ENCODE results near the gene SGK1. TPM values are rescaled to one million over a fixed set of nuclear protein-coding genes. Genes with fewer than 3 reads are reported as not detected.

The SGK1 gene
- total RNA-seq, 2 donors from 2014 or later: 9.7 to 13.0 TPM

DNA sequence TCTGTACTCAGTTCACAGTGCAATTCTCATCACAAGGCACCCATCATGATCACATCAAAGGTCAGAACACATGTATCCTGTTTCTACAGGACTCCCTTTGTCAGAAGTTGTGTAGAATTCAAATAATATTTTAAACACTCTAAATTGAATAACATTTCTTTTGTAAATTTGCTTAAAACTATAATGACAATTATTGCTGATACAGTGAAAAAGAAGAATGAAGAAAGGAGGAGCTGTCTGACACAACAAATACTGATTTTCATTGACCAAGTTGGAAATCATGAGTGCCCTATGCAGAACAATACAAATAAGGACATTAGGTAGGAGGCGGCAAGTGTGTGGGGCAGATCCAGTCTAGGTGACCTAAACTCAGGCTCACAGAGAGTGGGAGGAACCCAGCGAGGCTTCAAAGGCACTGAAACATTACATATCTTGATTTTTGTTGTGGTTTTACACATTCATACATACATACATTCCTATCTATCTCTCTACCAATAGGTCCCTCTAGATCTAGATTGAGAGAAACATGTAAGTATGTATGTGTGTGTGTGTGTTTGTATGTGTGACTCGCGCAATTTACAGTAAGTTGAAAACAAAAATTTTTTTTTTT is 186.3 kb downstream of the SGK1 start:
- no peak overlapping the region for H3K4me3 ChIP-seq (ENCODE audit: low read length)
- no peaks in the 10 kb centered on the region for H3K27me3 ChIP-seq (ENCODE audit: control insufficient read depth, insufficient read depth, low read length, poor library complexity, severe bottlenecking)
- no peaks in the 10 kb centered on the region for H3K36me3 ChIP-seq (ENCODE audit: control insufficient read depth, insufficient read depth, low read length)
- Mint-ChIP-seq H3K36me3 (ENCODE audit: low read depth) (no peaks in the 10 kb centered on the region), H3K27ac (no peak overlapping the region), H3K27me3 (ENCODE audit: insufficient read depth) (no peaks in the 10 kb centered on the region), H3K4me3 (no peak overlapping the region), H3K4me1 (no peaks in the 10 kb centered on the region), H3K9me3 (peaks cover 7% of the 10 kb centered on the region)
- TF ChIP-seq, protein P1, sequence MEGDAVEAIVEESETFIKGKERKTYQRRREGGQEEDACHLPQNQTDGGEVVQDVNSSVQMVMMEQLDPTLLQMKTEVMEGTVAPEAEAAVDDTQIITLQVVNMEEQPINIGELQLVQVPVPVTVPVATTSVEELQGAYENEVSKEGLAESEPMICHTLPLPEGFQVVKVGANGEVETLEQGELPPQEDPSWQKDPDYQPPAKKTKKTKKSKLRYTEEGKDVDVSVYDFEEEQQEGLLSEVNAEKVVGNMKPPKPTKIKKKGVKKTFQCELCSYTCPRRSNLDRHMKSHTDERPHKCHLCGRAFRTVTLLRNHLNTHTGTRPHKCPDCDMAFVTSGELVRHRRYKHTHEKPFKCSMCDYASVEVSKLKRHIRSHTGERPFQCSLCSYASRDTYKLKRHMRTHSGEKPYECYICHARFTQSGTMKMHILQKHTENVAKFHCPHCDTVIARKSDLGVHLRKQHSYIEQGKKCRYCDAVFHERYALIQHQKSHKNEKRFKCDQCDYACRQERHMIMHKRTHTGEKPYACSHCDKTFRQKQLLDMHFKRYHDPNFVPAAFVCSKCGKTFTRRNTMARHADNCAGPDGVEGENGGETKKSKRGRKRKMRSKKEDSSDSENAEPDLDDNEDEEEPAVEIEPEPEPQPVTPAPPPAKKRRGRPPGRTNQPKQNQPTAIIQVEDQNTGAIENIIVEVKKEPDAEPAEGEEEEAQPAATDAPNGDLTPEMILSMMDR (conservative IDR thresholded peaks at IDR 0.05): no peak
- no peak overlapping the region for H3K27ac ChIP-seq (ENCODE audit: low read depth, low read length)
- H3K4me1 ChIP-seq (ENCODE audit: control insufficient read depth, insufficient read depth, low read length): no peaks in the 10 kb centered on the region
- 88 to 100% methylated on average over 1 to 2 of the region's 4 CpGs for WGBS, 2 experiments (ENCODE audit: insufficient coverage in 1 of 2, insufficient read length in 1 of 2)
- no peak for DNase-seq
- no peaks in the 10 kb centered on the region for H3K9me3 ChIP-seq (ENCODE audit: control insufficient read depth, low read length)
- no peak overlapping the region for H3K9ac ChIP-seq (ENCODE audit: extremely low read depth, low read length, poor library complexity, severe bottlenecking)

DNA sequence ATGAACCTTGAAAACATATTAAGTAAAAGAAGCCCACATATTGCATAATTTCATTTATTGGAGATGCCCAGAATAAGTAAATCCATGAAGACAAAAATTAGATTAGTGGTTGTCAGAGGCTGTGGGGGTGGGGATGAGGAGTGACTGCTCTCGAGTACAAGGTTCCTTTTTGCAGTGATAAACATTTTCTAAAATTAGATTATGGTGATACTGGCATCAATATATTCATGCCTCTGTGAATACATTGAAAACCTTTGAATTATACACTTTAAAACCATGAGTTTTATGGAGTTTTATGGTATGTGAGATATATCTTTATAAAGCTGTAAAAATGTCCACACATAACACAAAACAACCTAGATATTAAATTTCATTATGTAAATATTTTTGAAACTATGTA is 189.8 kb downstream of the SGK1 start:
- Mint-ChIP-seq H3K4me1 (peaks cover 4% of the 10 kb centered on the region), H3K27me3 (ENCODE audit: insufficient read depth) (no peaks in the 10 kb centered on the region), H3K36me3 (ENCODE audit: low read depth) (no peaks in the 10 kb centered on the region), H3K4me3 (no peak overlapping the region), H3K9me3 (peaks cover 7% of the 10 kb centered on the region), H3K27ac (no peak overlapping the region)
- Histone ChIP-seq H3K9ac (ENCODE audit: extremely low read depth, low read length, poor library complexity, severe bottlenecking) (no peak overlapping the region), H3K36me3 (ENCODE audit: control insufficient read depth, insufficient read depth, low read length) (no peaks in the 10 kb centered on the region), H3K9me3 (ENCODE audit: control insufficient read depth, low read length) (no peaks in the 10 kb centered on the region), H3K27me3 (ENCODE audit: control insufficient read depth, insufficient read depth, low read length, poor library complexity, severe bottlenecking) (no peaks in the 10 kb centered on the region), H3K4me1 (ENCODE audit: control insufficient read depth, insufficient read depth, low read length) (no peaks in the 10 kb centered on the region), H3K27ac (ENCODE audit: low read depth, low read length) (no peak overlapping the region), H3K4me3 (ENCODE audit: low read length) (no peak overlapping the region)
- no peak for DNase-seq
- WGBS, 2 experiments (ENCODE audit: insufficient coverage in 1 of 2, insufficient read length in 1 of 2): 85% methylated on average over 1 of the region's 1 CpG; no CpG with 5 or more reads in 1 of the 2 experiments
- TF ChIP-seq, protein P1 (conservative IDR thresholded peaks at IDR 0.05): no peak

DNA sequence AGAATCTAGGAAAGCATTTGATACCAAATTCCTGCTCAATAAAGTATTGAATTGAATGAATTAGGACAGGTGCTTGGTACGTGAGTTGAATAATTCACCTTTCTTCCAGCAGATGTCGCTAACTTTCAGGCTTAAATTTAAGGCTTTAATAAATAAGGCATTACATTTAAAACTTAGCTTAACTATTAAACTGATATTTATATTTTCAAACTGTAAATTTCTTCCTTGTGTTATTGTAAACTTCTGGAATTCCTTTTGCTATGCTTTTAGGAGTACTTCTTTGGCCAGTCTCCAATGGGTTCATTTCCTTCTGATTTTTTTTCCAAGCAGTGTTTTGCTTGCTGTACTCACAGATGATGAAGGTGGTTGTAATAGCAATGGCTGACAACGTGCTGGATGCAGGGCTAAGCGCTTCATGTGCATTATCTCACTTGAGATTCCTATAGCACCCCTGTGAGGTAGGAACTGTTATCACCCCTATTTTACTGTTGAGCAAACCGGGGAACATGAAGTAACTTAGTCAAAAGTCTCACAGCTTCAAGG is 194.2 kb downstream of the SGK1 start:
- Histone ChIP-seq H3K4me1 (ENCODE audit: control insufficient read depth, insufficient read depth, low read length) (no peaks in the 10 kb centered on the region), H3K9ac (ENCODE audit: extremely low read depth, low read length, poor library complexity, severe bottlenecking) (no peak overlapping the region), H3K4me3 (ENCODE audit: low read length) (no peak overlapping the region), H3K27ac (ENCODE audit: low read depth, low read length) (no peak overlapping the region), H3K27me3 (ENCODE audit: control insufficient read depth, insufficient read depth, low read length, poor library complexity, severe bottlenecking) (no peaks in the 10 kb centered on the region), H3K9me3 (ENCODE audit: control insufficient read depth, low read length) (no peaks in the 10 kb centered on the region), H3K36me3 (ENCODE audit: control insufficient read depth, insufficient read depth, low read length) (no peaks in the 10 kb centered on the region)
- Mint-ChIP-seq H3K4me3 (no peak overlapping the region), H3K4me1 (peaks cover 4% of the 10 kb centered on the region), H3K36me3 (ENCODE audit: low read depth) (no peaks in the 10 kb centered on the region), H3K9me3 (no peaks in the 10 kb centered on the region), H3K27ac (peak overlapping the region; percentile 91), H3K27me3 (ENCODE audit: insufficient read depth) (no peaks in the 10 kb centered on the region)
- peak; percentile 79 for DNase-seq
- TF ChIP-seq, protein P1 (conservative IDR thresholded peaks at IDR 0.05): peak; percentile 89
- WGBS, 2 experiments (ENCODE audit: insufficient coverage in 1 of 2, insufficient read length in 1 of 2): 23 to 26% methylated on average over 3 to 4 of the region's 5 CpGs

Measured in endodermal cell (in vitro differentiated cells).